ENCODE data around the gene DNAI7.

Gene DNAI7

DNA sequence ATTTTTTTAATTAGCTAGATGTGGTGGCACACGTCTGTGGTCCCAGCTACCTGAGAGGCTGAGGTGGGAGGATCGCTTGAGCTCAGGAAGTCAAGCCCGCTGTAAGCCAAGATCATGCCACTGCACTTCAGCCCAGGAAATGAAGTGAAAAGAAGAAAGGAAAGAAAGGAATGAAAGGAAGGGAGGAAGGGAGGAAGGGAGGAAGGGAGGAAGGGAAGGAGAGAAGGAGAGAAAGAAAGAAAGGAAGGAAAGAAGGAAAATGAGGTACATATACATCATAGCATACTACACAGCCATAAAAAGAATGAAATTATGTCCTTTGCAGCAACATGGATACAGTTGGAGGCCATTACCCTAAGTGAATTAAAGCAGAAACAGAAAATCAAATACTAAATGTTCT is 12.2 kb downstream of the DNAI7 start:
- no peak for DNase-seq (ENCODE audit: low spot score)

DNA sequence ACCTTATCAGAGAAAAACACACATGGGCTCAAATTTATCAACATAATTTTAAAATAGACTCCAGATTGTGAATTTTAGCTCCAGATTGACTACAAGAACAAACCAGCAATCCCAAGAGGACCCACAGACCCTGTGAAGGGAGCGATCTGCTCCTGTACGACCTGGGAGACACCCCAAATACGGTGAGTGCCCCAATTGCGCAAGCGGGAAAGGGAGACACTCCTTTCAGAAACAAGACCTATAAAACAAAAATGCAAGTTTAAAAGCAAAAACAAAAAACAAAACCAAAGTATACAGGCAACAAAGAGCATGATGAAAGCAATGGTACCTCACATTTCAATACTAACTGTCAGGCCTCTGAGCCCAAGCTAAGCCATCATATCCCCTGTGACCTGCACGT is 32.1 kb downstream of the DNAI7 start:
- DNase-seq (ENCODE audit: low spot score), result no peak

DNA sequence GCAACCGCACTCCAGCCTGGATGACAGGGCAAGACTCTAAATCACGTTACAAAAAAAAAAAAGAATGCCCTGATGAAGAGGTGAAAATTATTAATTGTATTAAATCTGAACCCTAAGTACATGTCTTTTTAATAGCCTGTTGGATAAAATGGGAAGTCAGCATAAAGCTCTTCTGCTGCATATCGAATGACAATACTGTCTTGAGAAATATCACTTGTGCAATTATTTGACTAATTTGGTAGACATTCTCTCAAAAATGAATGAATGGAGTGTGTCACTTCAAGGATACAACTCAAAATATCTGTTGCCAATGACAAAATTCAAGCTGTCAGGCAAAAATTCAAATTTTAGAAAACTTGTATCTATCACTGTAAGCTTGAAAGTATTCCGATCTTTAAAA is 38.9 kb downstream of the DNAI7 start:
- no peak for DNase-seq (ENCODE audit: low spot score)

DNA sequence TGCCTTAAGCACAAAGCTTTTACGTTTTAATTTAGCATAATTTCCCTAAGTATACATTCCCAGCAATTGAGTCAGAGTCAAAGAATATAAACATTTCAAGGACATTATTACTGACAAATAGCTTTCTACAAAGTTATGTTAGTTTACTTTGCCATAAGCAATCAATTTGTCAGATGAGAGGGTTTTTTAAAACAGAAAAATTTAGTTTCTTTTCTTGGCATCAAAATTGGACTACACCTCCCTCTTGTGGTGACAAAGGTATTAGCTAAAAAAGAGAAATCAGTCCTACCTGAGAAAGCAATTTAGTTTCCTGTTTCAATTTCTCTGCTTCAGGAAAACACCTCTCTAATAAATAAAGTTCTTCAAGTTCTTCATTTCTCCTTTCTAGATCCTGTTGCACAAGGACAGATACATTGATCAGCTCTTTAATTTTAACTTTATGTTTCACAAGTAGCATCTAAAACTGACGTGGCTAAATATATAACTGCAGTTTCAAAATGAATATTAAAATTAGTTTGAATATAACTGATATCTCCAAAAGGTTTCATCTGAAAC is 39.9 kb downstream of the DNAI7 start:
- peak; percentile 33 for DNase-seq (ENCODE audit: low spot score)

DNA sequence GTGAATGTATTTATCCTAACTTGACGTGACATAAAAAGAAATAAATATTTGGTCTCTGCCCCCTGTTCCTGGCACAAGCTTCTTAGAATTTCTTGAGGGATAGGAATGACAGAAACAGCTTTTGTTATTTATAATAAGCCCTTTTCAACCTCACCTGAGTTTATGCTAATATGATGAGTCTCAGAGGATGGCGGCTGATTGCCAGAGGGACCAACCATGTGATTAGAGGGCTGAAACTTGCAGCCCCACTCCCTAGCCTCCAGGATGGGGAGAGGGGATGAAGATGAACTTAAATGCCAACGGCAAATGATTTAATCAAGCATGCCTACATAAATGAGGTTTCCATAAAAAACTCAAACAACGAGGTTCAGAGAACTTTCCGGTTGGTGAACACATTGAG is 42.9 kb downstream of the DNAI7 start:
- DNase-seq (ENCODE audit: low spot score), result no peak

DNA sequence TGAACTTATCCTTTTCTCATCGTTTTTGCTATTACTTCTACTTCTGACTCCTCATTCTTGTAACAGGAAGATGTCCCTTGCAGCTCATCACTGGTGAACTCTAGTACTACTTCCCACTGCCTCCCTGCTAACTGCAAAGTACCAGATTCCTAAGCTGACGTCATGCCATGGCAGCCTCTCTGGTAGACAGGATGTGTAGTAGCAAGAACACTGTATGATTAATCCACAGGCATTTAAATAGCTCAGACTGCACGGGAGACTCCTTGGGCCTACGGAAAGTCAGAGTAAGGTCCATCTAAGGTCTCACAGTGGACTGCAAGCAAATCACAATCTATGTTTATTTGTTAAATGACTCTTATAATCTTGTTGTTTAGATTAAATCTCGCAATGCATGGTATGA is 43.5 kb downstream of the DNAI7 start:
- DNase-seq (ENCODE audit: low spot score), result no peak

DNA sequence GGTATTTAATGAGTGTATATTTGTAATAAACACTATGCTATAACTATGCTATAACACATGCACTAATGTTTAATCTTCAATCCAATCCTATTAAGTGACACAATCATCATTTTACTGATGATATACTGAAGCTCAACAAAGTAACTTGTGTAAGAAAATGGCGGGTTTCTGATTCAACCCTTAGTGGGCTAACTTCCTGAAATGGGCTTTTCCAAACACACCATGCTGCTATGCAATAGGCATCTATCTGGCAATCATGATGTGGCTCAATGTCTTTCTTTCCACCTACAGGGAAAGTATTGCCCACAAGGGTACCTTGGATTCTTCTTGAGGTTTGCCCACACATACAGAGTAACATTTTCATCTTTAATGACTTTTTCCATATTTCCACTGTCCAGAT is 48.3 kb downstream of the DNAI7 start:
- no peak for DNase-seq (ENCODE audit: low spot score)

DNA sequence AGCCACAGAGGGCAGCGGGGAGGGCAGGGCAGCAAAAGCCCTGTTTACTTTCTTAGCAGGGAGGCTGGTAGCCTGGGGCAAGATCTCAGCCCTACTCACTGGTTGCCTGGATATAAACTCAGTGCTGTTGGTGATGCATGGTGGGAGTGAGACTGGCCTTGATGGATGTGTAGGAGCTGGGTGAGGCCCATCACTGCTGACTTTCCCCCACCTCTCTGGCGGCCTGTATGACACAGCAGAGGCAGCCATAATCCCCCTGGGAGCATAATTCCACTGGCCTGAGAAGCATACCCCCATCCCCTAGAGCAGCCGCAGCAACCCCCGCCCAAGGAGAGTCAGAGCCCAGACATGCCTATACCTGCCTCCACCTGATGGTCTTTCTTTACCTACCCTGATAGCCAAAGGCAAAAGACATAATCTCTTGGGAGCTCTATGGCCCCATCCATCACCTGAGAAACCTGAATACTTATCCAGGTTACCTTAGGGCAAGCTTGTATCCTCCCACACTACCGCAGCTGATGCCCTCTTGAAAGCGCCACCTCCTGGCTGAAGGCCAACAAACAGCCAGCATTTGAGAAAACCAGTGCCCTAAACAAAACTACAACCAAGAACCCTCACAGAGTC is 59.3 kb downstream of the DNAI7 start:
- DNase-seq (ENCODE audit: low spot score), result no peak

DNA sequence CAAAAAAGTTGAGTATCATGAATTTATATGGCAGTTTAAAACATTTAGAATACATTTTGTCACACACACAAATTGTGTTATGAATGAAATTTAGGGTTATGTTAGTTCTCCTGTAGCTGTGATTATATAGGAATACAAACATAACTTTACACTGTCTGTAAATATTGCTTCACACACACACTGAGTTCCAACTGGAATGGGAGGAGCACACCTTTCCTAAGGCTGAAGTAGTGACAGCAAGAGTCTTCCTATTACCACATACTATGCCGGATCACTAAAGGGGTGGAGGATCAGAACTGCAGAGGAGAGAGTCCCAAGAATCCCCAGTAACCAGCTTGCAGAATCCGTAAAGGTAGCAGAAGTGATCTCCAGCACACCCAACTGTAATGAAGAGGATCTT is 63.7 kb downstream of the DNAI7 start:
- DNase-seq (ENCODE audit: low spot score), result no peak

DNA sequence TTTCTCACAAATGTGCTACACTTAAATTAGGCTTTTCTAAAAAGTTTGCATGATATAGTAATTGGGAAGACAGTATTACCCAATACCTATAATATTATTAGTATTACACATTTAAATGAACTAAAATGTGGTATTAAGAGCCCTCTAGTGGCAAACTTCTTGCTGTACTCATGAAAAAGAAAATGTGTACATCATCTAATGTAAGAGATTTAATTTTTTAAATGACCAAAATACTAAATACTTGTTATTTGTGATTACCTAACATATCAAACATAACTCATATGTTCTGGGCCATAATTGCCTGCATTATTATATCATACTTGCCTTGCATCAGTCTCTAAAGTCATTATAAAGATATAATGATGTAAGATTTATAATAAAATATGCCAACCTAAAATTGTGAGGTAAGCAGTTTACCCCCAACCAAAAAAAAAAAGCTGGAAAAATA is 64.2 kb downstream of the DNAI7 start:
- DNase-seq (ENCODE audit: low spot score), result no peak

DNA sequence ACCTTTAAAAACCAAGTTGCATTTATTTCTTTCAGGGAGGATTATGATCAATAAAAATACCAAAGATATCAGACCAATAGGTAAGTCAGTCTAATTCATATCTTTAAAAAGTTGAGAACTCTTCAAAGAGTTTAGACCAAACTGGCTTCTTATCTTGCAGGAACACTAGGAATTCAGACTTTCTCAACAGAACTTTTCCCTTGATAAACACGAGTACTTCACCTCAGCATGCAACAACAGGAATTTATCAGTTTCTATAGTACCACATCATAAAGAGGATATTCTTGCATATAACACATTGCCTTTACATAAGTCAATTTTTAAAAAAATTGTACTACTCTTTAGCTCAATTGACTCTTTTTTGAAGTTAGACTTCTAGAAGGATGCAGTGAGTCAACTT is 68.2 kb downstream of the DNAI7 start:
- DNase-seq (ENCODE audit: low spot score), result no peak

DNA sequence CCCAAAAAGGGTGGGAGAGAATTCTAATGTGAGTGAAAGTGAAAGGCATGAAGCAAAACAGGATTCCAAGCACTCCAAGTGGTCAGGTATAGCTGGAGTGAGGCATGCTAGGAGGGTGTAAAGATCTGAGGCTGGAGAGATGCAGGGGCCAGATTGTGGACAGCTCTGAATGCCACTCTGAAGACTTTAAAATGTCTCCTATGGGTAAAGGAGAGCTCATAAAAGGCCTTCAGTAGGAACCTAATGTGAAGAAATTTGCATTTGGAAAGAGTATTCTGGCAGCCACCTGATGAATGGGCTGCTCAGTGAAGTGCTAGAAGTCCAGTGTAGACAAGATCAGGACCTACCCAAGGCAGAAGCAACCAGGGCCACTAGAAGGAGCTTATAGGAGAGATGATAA is 68.9 kb downstream of the DNAI7 start:
- no peak for DNase-seq (ENCODE audit: low spot score)

DNA sequence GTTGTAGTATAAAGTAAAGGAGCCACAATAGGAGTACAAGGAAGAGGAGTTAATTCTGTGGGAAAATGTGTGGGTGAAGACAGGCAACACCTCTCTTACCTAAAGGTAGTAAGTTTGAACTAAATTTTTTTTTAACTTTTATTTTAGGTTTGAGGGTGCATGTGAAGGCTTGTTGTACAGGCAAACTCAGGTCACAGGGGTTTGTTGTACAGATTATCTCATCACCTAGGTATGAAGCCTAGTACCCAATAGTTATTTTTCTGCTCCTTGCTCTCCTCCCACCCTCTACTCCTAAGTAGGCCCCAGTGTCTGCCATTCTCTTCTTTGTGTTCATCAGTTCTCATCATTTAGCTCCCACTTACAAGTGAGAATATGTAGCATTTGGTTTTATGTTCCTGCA is 70.5 kb downstream of the DNAI7 start:
- no peak for DNase-seq (ENCODE audit: low spot score)

DNA sequence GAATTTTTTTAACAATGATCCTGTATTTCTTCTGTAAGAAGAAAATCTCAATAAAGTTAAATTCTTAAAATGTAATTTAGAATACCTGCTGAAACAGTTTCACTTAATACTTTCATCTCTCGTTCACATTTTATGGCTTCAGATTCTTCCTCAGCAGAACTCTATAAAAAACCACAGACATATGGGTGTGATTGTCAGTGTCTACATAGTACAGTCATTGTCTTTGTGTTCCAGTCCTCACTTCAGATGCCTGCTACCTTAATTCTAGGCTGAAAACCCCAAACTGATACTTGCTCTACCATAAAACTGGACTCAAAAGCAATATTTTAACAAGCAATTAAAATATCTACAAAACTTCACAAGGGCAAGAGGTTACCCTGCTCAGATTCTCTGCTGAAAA is 71.8 kb downstream of the DNAI7 start:
- DNase-seq (ENCODE audit: low spot score), result no peak

DNA sequence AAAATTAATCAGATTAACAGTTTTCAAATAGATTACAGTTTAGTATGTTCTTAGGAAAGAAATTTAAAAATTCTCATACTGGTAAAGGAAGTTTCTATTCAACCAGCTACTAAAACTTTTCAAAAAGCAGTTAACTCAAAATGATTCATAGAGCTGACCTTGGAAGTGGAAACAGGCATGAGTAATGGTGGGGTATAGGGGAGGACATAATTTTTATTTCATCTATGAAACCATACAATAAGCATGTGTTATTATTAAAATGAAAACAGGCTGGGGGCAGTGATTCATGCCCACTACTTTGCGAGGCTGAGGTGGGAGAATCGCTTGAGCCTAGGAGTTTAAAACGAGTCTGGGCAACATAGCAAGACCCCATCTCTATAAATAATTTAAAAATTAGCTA is 73.0 kb downstream of the DNAI7 start:
- DNase-seq (ENCODE audit: low spot score), result no peak

DNA sequence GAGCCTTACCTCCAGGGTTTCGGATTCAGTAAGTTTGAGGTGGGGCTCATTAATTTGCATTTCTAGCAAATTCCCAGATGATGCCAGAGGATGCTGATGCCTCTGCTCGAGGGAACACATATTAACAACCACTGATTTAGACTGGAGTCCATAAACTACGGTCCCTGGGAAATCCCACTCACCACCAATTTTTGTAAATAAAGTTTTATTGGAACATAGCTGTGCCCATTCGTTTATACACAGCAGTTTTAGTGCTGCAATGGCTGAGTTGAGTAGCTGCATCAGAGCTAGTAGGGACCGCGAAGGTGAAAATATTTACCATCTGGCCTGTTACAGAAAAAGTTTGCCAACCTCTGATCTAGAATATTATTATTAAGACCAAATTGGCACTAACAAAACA is 73.8 kb downstream of the DNAI7 start:
- DNase-seq (ENCODE audit: low spot score), result no peak

DNA sequence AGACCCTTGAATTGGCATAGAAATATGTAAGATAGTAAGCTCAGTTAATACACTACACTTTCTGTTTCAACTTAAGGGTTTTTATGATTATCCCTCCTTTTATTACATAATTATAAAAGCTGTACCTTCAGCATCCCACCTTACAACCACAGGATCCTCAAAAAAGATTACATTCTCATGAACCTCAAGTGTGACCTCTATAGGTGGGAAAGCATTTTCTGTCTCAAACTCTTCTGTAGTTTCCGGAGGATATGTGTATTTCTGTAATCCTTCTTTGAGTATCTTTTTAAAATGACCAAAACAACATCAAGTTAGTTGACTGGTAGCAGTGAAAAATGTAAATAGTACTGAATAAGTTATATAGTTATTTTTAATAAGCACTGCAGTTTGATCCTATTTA is 75.9 kb downstream of the DNAI7 start:
- peak; percentile 30 for DNase-seq (ENCODE audit: low spot score)

DNA sequence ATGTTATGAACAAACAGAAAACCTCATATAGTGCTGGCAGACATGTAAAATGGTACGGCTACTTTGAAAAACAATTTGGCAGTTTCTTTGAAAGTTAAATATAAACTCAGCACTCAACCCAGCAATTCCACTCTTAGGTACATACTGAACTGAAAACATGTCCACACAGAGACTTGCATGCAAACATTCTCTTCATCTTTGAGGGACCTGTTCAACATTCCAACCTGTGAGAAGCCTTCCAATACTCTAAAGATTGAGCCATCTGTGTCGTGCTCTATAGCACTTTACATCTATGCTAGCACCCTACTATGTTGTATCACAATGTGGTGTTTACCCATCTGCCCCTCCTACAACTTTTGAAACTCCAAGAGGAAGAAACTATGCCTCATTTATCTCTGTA is 79.3 kb downstream of the DNAI7 start:
- no peak for DNase-seq (ENCODE audit: low spot score)

DNA sequence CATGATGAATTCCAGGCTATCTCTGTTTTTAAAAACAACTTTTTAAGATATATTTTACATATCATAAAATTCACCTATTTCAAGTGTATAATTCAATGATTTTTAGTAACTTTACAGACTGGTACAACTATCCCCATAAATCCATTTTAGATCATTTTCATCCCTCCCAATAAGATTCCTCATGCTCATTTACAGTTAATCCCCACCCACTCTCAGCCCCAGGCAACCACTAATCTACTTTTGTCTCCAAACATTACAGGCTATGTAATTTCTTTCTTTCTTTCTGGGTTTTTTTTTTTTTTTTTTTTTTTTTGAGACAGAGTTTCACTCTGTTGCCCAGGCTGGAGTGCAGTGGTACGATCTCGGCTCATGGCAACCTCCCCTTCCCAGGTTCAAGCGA is 81.3 kb downstream of the DNAI7 start:
- DNase-seq (ENCODE audit: low spot score), result no peak

DNA sequence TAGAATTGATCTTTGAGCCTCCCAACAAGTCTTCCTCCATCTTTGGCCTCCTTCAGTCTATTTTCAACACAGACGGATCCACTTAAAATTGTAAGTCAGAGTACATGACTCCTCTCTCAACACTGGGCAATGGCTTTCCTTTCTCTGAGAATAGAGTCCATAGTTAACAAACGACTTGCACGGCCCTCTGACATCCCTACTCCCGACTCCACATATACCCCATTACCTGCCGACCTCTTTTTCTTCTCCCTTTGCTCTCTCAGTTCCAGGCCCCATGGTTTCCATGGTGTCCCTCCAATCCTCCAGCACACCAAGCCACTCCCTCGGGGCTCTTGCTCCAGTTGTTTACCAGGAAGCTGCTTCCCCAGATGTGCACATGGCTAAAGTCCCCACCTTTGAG is 84.7 kb downstream of the DNAI7 start:
- DNase-seq (ENCODE audit: low spot score), result no peak

DNA sequence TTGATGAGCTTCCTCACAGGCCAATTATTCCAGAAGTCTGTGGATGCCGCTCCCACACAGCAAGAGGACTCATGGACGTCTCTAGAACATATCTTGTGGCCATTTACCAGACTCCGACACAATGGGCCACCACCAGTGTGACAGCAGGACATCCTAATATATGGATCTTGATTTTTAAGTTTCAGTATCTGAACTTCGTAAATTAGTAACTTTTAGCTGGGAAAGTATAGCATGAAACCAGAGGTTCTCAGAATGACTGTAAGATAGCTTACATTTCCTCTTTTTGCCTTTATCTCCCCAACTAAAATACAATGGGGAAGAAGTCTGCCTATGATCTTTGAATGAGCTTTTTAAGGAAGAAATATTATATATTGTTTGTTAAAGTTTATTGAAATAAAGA is 87.0 kb downstream of the DNAI7 start:
- DNase-seq (ENCODE audit: low spot score), result no peak

DNA sequence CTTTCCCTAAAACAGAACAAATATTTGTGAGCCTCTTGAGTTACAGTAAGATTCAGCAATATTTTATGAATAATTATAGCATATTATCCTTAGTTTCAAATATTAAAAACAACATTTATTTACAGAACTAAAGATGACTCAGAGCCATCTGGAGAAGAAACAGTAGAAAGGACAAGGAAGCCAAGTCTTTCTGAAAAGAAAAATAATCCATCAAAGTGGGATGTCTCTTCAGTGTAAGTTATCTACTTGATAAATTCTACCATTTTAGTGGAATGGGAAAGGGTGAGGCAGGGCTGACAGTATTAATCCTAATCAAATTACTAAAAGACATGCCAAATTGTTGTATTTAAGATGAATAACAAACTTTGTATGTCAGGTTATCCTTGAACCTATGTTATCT is 88.1 kb downstream of the DNAI7 start:
- DNase-seq (ENCODE audit: low spot score), result no peak

DNA sequence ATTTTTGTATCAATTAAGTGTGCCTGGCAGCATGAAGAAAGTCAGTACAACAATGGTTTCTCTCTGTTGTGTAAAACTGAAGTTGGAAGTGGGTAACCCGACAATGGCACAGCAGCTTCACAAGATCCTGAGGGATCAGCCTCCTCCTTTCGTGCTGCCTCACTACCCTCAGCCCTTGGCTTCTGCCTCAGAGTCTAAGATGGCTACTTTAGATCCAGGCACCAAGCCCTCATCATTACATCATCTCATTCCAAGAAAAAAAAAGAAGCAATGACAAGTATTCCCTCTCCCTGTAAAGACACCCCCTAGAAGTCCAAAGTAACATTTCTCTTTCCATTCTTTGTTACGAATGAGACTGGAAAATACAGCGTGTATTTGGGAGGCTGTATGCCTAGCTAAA is 92.6 kb downstream of the DNAI7 start:
- no peak for DNase-seq (ENCODE audit: low spot score)

DNA sequence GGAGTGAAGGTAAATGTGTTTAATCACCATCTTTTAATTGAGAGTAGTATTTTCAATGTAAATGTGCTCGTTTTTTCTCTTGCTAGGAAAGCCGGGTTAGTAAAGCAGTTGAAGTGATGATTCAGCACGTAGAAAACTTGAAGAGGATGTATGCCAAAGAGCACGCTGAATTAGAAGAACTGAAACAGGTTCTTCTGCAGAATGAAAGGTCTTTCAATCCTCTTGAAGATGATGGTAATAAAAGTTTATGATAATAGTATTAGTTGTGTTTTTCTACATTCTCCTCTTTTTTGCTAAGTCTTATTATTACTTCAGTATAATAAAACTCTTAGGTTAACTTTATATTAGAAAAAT is 93.9 kb downstream of the DNAI7 start:
- no peak for DNase-seq (ENCODE audit: low spot score)
